ENCODE measurements around the gene GNA12. TPM values are rescaled to one million over a fixed set of nuclear protein-coding genes. Genes with fewer than 3 reads are reported as not detected.

The GNA12 gene
- total RNA-seq, 1 donor from 2014 or later, result 43.0 TPM

- Histone ChIP-seq H3K4me3 (no peak overlapping the region), H3K4me1 (peaks cover 25% of the 10 kb centered on the region), H3K36me3 (no peaks in the 10 kb centered on the region), H3K27me3 (ENCODE audit: low read depth) (no peaks in the 10 kb centered on the region), H3K9me3 (replicated peaks) (no peaks in the 10 kb centered on the region), H3K27ac (replicated peaks) (peak overlapping the region; percentile 91)
- DNase-seq, result peak; percentile 62
- intact Hi-C loops (cut with micrococcal nuclease), result loop anchor here (10.0 kb wide), 1 partner anchor 290 kb away; no protein-coding TSS in a partner anchor
- TF ChIP-seq CTCF (IDR thresholded peaks at IDR 0.05; ENCODE audit: borderline replicate concordance), result peak; percentile 95
Measured at GRCh38 chr7:2864999-2865670, 21.0 kb upstream of the GNA12 start.

- Histone ChIP-seq H3K4me1 (peaks cover 22% of the 10 kb centered on the region), H3K27ac (replicated peaks) (peak overlapping the region; percentile 91), H3K27me3 (ENCODE audit: low read depth) (no peaks in the 10 kb centered on the region), H3K4me3 (peak overlapping the region; percentile 44), H3K9me3 (replicated peaks) (no peaks in the 10 kb centered on the region), H3K36me3 (no peaks in the 10 kb centered on the region)
- no peak for DNase-seq
- TF ChIP-seq CTCF (IDR thresholded peaks at IDR 0.05; ENCODE audit: borderline replicate concordance), result no peak
- intact Hi-C loops (cut with micrococcal nuclease), result loop anchor here (10.0 kb wide), 1 partner anchor 290 kb away; no protein-coding TSS in a partner anchor
Measured at GRCh38 chr7:2864204-2864985, 20.3 kb upstream of the GNA12 start.

GRCh38 chr7:2863461-2864066 lies 19.5 kb upstream of the GNA12 start:
- Histone ChIP-seq H3K4me3 (peak overlapping the region; percentile 44), H3K9me3 (replicated peaks) (no peaks in the 10 kb centered on the region), H3K4me1 (peaks cover 22% of the 10 kb centered on the region), H3K27ac (replicated peaks) (peak overlapping the region; percentile 91), H3K27me3 (ENCODE audit: low read depth) (no peaks in the 10 kb centered on the region), H3K36me3 (no peaks in the 10 kb centered on the region)
- TF ChIP-seq CTCF (IDR thresholded peaks at IDR 0.05; ENCODE audit: borderline replicate concordance), result no peak
- intact Hi-C loops (cut with micrococcal nuclease), result loop anchor here (10.0 kb wide), 1 partner anchor 291 kb away; no protein-coding TSS in a partner anchor
- DNase-seq, result peak; percentile 81

- Histone ChIP-seq H3K9me3 (replicated peaks) (no peaks in the 10 kb centered on the region), H3K4me1 (peaks cover 22% of the 10 kb centered on the region), H3K36me3 (no peaks in the 10 kb centered on the region), H3K27ac (replicated peaks) (peak overlapping the region; percentile 91), H3K4me3 (peak overlapping the region; percentile 44), H3K27me3 (ENCODE audit: low read depth) (no peaks in the 10 kb centered on the region)
- intact Hi-C loops (cut with micrococcal nuclease), result loop anchor here (10.0 kb wide), 1 partner anchor 292 kb away; no protein-coding TSS in a partner anchor
- DNase-seq, result no peak
- TF ChIP-seq CTCF (IDR thresholded peaks at IDR 0.05; ENCODE audit: borderline replicate concordance), result no peak
Measured at GRCh38 chr7:2862831-2863361, 18.8 kb upstream of the GNA12 start.

- intact Hi-C loops (cut with micrococcal nuclease), result loop anchor here (10.0 kb wide), 1 partner anchor 293 kb away; no protein-coding TSS in a partner anchor
- Histone ChIP-seq H3K27ac (replicated peaks) (no peak overlapping the region), H3K36me3 (no peaks in the 10 kb centered on the region), H3K4me3 (no peak overlapping the region), H3K4me1 (peaks cover 22% of the 10 kb centered on the region), H3K9me3 (replicated peaks) (no peaks in the 10 kb centered on the region), H3K27me3 (ENCODE audit: low read depth) (no peaks in the 10 kb centered on the region)
- DNase-seq, result no peak
- TF ChIP-seq CTCF (IDR thresholded peaks at IDR 0.05; ENCODE audit: borderline replicate concordance), result no peak
Measured at GRCh38 chr7:2861509-2861908, 17.4 kb upstream of the GNA12 start.
